GM18519 (cell line): Measurements from ENCODE around the gene KIF6.

Source experiments
- ATAC-seq: cut with Tn5 transposase; IDR thresholded peaks from one replicate; pipeline ENCODE4 v1.9.1; 2021; ENCODE audit warnings: mild to moderate bottlenecking, moderate library complexity; ENCODE audit not compliant: unreplicated experiment, low FRiP score

KIF6 gene

GRCh38 chr6:39428152-39428551, 297.1 kb downstream of the KIF6 start:
- no peak for ATAC-seq

DNA sequence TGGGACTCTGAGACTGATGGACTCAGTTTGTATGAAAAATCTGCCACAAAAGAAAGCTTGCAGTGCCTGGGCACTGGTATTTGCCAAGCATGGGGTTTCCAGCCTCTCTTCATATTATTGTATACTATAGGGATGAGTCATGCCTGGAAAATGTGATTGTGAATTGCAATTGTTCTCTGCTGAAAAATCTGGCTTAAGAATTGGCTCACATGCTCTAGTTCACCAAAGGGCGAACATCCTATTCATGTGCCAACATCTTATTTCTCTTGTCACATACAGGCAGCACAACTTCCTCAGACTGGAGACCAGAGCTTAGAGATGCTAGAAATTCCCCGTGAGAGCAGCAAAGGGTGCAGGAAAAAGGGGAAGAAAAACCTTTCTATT, 299.1 kb downstream of the KIF6 start:
- ATAC-seq, result no peak

DNA sequence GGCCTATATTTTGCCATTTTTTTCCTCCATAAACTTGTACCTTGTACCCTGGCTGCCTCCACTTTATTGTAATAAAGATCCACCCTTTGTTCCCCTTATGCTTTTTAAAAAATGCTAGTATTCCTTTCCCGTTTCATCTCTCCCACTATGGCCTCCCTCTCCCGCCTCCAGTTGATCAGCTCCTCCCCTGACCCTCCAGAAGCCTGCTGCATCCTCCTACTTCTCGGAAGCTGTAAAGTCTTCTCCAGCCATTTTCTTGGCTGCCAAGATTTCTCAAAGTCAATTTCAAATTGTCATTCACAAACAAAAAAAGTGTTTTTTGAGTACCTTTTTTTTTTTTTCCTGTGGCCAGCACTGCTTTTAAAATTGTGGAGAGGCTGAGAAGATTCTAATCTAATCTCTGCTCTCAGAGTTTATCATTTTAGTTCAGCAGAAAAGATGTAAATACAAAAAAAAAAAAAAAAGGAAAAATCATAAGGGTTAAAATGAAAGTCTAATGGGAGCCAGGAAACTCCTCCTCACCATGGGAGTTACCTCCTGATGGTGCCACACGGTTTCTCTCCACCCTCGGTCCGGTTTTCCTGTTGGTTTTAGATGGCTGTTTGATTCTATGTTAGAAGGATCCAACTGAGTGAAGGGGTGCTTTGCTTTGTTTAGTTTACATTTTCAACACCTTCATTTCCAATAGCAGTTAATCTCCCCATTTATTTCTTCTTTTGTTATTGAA, 299.7 kb downstream of the KIF6 start:
- ATAC-seq, result no peak

- no peak for ATAC-seq
Measured at GRCh38 chr6:39424831-39425230, 300.4 kb downstream of the KIF6 start.

GRCh38 chr6:39422238-39422637, 303.0 kb downstream of the KIF6 start:
- ATAC-seq, result no peak

GRCh38 chr6:39421383-39422225, 303.6 kb downstream of the KIF6 start:
- no peak for ATAC-seq

DNA sequence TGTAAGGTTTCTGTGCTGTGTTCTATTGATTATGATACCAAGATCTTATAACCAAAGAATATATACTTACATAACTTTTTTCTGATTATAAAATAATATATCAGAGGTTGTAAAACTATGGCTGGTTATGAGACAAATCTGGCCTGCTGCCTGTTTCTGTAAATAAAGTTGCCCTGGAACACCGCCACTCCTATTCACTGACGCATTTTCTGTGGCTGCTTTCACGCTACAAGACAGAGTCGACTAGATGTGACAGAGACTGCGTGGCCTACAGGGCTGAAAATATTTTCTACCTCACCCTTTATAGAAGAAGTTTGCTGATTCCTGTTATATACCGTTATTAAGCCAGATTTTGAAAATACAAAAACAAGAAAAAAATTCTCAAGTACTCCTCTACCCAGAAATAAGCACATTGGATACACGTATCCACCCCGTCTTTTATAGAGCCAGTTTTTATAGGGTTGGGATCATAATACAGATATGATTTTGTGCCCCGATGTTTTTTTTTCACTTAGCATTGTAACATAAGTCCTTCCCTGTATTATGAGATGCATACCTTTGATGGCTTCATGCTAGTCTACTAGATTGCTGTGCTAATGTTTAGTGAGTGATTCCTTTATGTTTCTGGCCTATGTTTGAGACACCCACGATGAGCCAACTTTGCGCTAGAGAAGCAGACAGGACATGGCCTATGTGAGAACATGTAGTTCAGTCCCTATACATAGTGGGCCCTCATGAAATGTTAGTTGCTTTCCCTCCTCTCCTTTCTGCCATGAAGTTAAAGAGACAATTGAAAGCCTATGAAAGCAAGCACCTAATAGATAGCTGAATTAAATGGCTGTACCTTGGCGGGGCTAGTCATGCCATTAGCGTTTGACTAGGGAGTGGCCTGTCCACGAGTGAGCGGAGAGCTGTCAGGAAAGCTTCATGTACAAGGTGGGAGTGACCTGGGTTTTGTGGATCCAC, 304.6 kb downstream of the KIF6 start:
- no peak for ATAC-seq

- no peak for ATAC-seq
Measured at GRCh38 chr6:39419607-39420006, 305.6 kb downstream of the KIF6 start.

GRCh38 chr6:39417440-39417839, 307.8 kb downstream of the KIF6 start:
- ATAC-seq, result no peak

DNA sequence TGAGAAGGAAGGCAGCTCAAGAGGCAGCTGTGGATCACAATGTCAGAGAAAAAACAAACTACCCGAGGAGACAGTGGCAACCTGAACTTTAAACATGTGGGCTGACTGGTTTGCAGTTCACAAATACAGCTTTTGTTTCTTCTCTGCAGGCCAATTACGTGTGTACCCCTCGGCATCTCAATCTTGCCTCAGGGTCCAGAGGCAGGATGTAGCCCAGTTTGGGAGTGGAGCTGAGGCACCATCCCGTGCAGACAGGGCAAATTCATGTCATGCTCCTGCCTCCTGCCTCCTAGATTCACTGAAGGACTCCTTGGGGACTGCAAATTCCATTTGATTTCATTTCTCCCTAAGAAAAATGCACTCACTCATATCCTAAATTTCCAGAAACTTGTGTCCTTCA, 308.5 kb downstream of the KIF6 start:
- ATAC-seq, result no peak

- ATAC-seq, result no peak
Measured at GRCh38 chr6:39416026-39416425, 309.2 kb downstream of the KIF6 start.

GRCh38 chr6:39415482-39415881, 309.7 kb downstream of the KIF6 start:
- ATAC-seq, result no peak

DNA sequence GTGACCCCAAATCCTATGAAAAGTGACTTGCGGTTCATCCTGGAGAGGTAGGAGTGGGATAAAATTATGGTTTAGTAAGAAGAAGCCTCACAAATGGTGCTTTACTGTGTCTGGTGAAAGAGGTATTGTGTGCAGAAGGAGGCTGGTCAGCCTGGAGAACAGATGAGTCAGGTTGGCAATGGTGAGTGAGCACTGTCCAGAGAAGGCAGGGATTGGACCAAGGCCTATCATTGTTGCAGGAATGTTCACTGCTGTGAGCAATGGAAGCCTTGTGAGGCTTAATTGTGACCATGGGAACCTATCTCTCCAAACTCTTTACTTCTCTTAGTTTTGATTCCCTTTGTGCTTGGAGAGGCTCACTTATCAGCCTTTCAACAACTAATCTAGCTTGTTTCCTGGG, 313.7 kb downstream of the KIF6 start:
- ATAC-seq, result no peak

DNA sequence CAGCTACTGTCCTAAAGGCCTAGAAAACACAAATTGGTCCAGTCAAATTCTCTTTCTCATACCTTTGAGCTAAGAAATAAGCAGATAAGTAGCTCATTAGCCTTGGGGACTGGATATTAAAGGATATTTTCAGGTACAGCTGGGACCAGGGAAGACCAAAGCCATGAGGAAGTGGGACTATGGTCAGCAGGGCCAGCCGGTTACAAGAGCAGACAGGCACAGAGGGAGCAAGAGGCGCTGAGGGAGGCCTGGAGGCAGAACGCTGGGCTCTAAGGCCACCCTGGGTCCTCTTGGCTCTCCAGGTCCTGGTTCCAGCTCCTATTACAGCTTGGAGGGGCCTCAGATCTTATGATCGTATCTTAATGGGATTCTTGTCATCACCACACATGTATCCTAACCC, 314.2 kb downstream of the KIF6 start:
- ATAC-seq, result no peak

GRCh38 chr6:39409889-39410288, 315.3 kb downstream of the KIF6 start:
- ATAC-seq, result no peak

DNA sequence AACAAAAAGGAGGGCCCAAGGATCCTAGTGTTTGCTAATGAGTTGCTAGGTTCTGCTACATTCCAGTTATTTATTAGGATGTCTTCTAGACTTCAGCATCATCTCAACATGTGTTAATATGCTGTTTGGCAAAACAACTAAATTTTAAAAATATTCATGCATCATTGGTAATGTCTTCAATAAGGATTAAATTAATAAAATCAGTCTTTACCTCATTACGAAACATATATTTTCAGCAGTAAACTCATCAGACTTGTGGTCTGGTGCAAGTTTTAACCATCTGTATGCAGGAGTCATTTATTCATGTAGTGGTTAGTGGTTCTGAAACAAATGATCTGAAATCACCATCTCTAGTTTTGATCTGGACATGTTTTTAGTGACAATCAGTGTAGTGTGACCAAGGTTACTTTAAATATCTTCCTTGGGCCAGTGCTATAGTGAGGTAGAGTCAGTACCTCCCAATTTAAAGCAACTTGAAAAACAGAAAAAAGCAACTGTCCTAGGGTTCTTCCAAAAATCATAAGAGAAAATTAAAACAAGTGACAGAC, 317.7 kb downstream of the KIF6 start:
- peak; percentile 84 for ATAC-seq

DNA sequence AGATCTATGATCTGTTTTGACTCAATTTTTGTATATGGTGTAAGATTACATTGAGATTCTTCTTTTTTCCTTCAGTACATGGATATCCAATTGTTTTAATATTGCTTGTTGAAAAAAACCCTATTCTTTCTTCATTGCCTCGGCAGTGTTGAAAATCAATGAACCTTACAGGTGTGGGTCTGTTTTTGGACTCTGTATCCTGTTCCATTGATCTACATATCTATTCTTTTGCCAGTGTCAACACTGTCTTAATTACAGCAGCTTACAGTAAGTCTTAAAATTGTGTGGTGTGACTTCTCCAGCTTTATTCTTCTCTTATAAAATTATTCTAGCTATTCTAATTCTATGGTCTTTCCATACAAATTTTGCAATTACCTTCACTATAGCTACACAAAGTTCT, 320.9 kb downstream of the KIF6 start:
- no peak for ATAC-seq

- no peak for ATAC-seq
Measured at GRCh38 chr6:39403304-39403703, 321.9 kb downstream of the KIF6 start.

DNA sequence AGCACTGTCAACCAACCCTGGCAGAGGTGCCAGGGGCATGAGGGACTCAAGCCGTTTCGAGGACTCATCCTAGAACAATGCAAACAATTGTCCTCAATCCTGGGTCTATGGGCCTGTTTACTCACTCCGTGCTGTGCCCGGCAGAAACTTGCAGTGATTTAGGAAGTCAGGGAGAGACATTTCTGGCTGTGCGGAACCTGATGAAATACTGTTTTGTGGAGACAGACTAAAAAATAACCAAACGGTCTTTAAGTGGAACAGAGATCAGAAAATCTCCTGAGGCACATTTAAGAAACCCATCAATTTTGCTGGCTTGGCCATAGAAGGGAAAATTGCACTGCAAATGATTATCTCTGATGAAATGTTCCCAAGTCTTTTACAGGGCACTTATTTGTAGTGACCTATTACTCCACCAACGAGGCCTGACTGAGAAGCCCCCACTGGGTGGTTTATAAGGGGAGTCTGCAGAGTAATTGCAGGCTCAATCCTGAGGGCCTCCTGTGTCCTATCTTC, 322.9 kb downstream of the KIF6 start:
- no peak for ATAC-seq

DNA sequence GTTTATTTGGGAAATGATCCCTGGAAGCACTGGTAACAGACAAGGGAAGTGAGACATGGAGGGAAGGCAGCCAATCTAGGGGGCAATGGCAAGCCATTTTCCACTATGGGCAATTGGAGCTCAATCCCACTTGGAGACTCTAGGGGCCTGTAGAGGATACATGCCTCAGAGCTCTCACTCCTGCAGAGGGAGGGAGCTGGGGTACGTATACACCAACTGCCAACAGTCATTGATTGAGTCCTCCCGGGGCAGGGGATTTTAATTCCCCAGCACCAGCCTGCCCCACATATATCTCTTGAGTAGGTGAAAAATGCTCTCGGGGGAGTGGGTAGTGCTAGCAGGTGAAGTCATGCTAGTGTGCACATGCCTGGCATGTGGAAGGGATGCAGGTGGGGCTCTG, 323.8 kb downstream of the KIF6 start:
- ATAC-seq, result no peak
